SK-N-SH treated with all-trans-retinoic acid at 6 μM for 48 hours (cell line): Measurements from ENCODE around the gene SLC28A1.

Experiments used
- ATAC-seq: fragments of 200-7000 bp; cut with Tn5 transposase; 3 replicates; pipeline ENCODE4 v1.9.1; 2020; ENCODE audit warnings: mild to moderate bottlenecking, moderate library complexity
- CREB5 ChIP-seq: fragments of 250-450 bp; sonication (Bioruptor Pico); IDR thresholded peaks from 2 replicates; pipeline ENCODE4 v1.5.1; 2020; ENCODE audit warnings: low read depth, mild to moderate bottlenecking, moderate library complexity
- CSDC2 ChIP-seq: fragments of 250-450 bp; sonication (Bioruptor Pico); IDR thresholded peaks from 2 replicates; pipeline ENCODE4 v1.5.0; 2020; ENCODE audit warnings: mild to moderate bottlenecking, moderate library complexity
- CSRNP3 ChIP-seq: fragments of 250-450 bp; sonication (Bioruptor Pico); IDR thresholded peaks from 2 replicates; pipeline ENCODE4 v1.5.1; 2021; ENCODE audit warnings: mild to moderate bottlenecking, moderate library complexity
- ESRRG ChIP-seq: fragments of 250-450 bp; sonication (Bioruptor Pico); IDR thresholded peaks from 2 replicates; pipeline ENCODE4 v1.6.1; 2021; ENCODE audit warnings: mild to moderate bottlenecking
- GLIS3 ChIP-seq: fragments of 250-450 bp; sonication (Bioruptor Pico); IDR thresholded peaks from 2 replicates; pipeline ENCODE4 v1.5.0; 2020; ENCODE audit warnings: mild to moderate bottlenecking, moderate library complexity
- OSR1 ChIP-seq: fragments of 250-450 bp; sonication (Bioruptor Pico); IDR thresholded peaks from 2 replicates; pipeline ENCODE4 v1.8.0; 2022; ENCODE audit warnings: moderate library complexity, mild to moderate bottlenecking, inconsistent platforms
- PATZ1 ChIP-seq: fragments of 250-450 bp; sonication (Bioruptor Pico); IDR thresholded peaks from 2 replicates; pipeline ENCODE4 v1.8.0; 2020; ENCODE audit warnings: mild to moderate bottlenecking, moderate library complexity, borderline replicate concordance
- POU6F1 ChIP-seq: fragments of 250-450 bp; sonication (Bioruptor Pico); IDR thresholded peaks from 2 replicates; pipeline ENCODE4 v1.8.0; 2021; ENCODE audit warnings: low read depth, mild to moderate bottlenecking, moderate library complexity, borderline replicate concordance
- PPARA ChIP-seq: fragments of 250-450 bp; sonication (Bioruptor Pico); IDR thresholded peaks from 2 replicates; pipeline ENCODE4 v1.5.0; 2020; ENCODE audit warnings: mild to moderate bottlenecking, borderline replicate concordance
- SNAI2 ChIP-seq: fragments of 250-450 bp; sonication (Bioruptor Pico); IDR thresholded peaks from 2 replicates; pipeline ENCODE4 v1.5.0; 2020; ENCODE audit warnings: mild to moderate bottlenecking, moderate library complexity
- TOX ChIP-seq: fragments of 250-450 bp; sonication (Bioruptor Pico); IDR thresholded peaks from 2 replicates; pipeline ENCODE4 v1.8.0; 2021; ENCODE audit warnings: mild to moderate bottlenecking, moderate library complexity, borderline replicate concordance
- TSHZ2 ChIP-seq: fragments of 250-450 bp; sonication (Bioruptor Pico); IDR thresholded peaks from 2 replicates; pipeline ENCODE4 v1.5.0; 2020; ENCODE audit warnings: mild to moderate bottlenecking, moderate library complexity
- ZFP3 ChIP-seq: fragments of 250-450 bp; sonication (Bioruptor Pico); IDR thresholded peaks from 2 replicates; pipeline ENCODE4 v1.5.0; 2020; ENCODE audit warnings: mild to moderate bottlenecking, moderate library complexity
- ZNF565 ChIP-seq: fragments of 450-650 bp; formaldehyde crosslinking; conservative IDR thresholded peaks from 2 replicates; pipeline ENCODE4 v1.5.0; 2020; ENCODE audit warnings: low read depth, mild to moderate bottlenecking, moderate library complexity

SLC28A1 gene

GRCh38 chr15:84856731-84857417, 27.6 kb upstream of the SLC28A1 start (continued):
- TF ChIP-seq CSRNP3 (no peak), GLIS3 (CRISPR knock-in tag) (no peak)

GRCh38 chr15:84857418-84858004, 27.0 kb upstream of the SLC28A1 start:
- no peak for ATAC-seq
- TF ChIP-seq ZNF565 (CRISPR knock-in tag) (no peak), CREB5 (CRISPR knock-in tag) (no peak), ESRRG (CRISPR knock-in tag) (no peak), OSR1 (CRISPR knock-in tag) (no peak), PPARA (CRISPR knock-in tag) (no peak), POU6F1 (CRISPR knock-in tag) (no peak), TOX (CRISPR knock-in tag) (no peak), PATZ1 (CRISPR knock-in tag) (no peak), CSDC2 (no peak)

- no peak for ATAC-seq
- TF ChIP-seq ZFP3 (CRISPR knock-in tag) (no peak), POU6F1 (CRISPR knock-in tag) (no peak)
Observed at GRCh38 chr15:84858231-84858630, 26.2 kb upstream of the SLC28A1 start.

GRCh38 chr15:84859144-84859543, 25.3 kb upstream of the SLC28A1 start:
- no peak for TF ChIP-seq SNAI2 (CRISPR knock-in tag)
- no peak for TF ChIP-seq CREB5 (CRISPR knock-in tag)
- no peak for TF ChIP-seq ZFP3 (CRISPR knock-in tag)
- no peak for ATAC-seq

- ATAC-seq: no peak
- TF ChIP-seq SNAI2 (CRISPR knock-in tag) (no peak), POU6F1 (CRISPR knock-in tag) (no peak), TOX (CRISPR knock-in tag) (no peak), TSHZ2 (CRISPR knock-in tag) (no peak), PATZ1 (CRISPR knock-in tag) (no peak), ESRRG (CRISPR knock-in tag) (no peak), PPARA (CRISPR knock-in tag) (no peak), GLIS3 (CRISPR knock-in tag) (no peak)
Observed at GRCh38 chr15:84859651-84860050, 24.8 kb upstream of the SLC28A1 start.
